ENCODE data around the gene PPP4R3B. TPM values are rescaled to one million over a fixed set of nuclear protein-coding genes. Genes with fewer than 3 reads are reported as not detected.

The PPP4R3B gene
- total RNA-seq, 4 donors from 2014 or later: 30.6 to 71.3 (median 52.6) TPM

DNA sequence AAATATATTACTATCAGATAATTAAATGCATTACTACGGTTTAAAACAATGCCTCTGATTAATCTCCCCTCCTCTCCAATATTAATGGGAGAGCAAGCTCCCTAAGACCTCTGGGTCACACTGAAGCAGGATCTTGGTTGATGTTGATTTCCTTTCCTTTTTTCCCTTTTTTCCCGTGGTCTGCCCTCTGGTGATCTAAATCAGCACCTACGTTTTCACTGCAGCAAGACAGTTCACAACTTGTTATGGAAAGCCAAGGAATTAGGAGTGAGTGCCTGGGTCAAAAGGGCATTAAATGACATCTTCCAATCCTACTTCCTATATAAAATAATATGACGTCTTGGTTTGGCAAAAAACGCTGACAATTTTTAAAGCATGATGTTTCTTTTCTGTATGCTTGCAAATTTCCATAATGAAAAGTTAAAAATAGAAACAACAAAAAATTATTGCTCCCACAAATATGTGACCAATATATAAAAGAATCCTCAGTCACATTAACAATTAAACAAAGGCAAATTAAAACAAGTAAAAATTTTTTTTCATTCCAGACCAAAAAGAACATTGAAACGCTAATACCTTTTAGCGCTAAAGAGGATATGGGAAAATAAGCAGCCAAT, 105.8 kb downstream of the PPP4R3B start:
- H3K27me3 ChIP-seq: no peaks in the 10 kb centered on the region
- DNase-seq: no peak
- TF ChIP-seq, protein P1, sequence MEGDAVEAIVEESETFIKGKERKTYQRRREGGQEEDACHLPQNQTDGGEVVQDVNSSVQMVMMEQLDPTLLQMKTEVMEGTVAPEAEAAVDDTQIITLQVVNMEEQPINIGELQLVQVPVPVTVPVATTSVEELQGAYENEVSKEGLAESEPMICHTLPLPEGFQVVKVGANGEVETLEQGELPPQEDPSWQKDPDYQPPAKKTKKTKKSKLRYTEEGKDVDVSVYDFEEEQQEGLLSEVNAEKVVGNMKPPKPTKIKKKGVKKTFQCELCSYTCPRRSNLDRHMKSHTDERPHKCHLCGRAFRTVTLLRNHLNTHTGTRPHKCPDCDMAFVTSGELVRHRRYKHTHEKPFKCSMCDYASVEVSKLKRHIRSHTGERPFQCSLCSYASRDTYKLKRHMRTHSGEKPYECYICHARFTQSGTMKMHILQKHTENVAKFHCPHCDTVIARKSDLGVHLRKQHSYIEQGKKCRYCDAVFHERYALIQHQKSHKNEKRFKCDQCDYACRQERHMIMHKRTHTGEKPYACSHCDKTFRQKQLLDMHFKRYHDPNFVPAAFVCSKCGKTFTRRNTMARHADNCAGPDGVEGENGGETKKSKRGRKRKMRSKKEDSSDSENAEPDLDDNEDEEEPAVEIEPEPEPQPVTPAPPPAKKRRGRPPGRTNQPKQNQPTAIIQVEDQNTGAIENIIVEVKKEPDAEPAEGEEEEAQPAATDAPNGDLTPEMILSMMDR (IDR thresholded peaks at IDR 0.05): peak in 3 of 6 experiments; percentile 9 to 43 (median 20)
- no peak for TF ChIP-seq POLR2A (IDR thresholded peaks at IDR 0.05)
- H3K9me3 ChIP-seq: no peaks in the 10 kb centered on the region
- H3K27ac ChIP-seq: no peak overlapping the region
- peaks cover 0 to 3% (median 0%) of the 10 kb centered on the region in 3 donors for H3K4me1 ChIP-seq
- no peak overlapping the region for H3K4me3 ChIP-seq
- 37 to 39% methylated on average over 7 of the region's 7 CpGs for WGBS, 2 donors
- intact Hi-C loops (cut with DNase I): no loop called here
- no peaks in the 10 kb centered on the region for H3K36me3 ChIP-seq

DNA sequence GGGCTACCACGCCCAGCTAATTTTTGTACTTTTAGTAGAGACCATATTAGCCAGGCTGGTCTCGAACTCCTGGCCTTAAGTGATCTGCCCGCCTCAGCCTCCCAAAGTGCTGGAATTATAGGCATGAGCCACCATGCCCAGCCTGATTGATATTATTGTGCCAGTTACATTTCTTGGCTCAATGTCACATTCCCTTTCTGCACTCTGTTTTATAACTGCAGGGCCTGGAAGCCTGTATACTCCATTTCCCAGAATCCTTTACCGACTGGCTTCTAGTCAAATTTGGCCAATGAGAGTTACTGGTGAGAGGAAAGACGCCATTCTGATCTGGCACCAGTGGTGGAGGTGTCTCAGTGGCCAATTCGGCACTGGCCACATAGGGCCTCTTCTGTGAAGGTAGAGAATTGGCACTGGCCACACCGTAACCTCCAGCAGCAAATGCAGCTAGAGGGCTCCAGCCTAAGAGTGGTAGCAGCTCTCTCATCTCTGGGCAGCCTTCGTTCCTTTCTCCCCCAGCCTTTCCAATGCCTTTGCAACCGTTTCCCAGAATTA, 114.8 kb downstream of the PPP4R3B start:
- intact Hi-C loops (cut with DNase I): no loop called here
- 85 to 87% methylated on average over 9 of the region's 9 CpGs for WGBS, 2 donors

DNA sequence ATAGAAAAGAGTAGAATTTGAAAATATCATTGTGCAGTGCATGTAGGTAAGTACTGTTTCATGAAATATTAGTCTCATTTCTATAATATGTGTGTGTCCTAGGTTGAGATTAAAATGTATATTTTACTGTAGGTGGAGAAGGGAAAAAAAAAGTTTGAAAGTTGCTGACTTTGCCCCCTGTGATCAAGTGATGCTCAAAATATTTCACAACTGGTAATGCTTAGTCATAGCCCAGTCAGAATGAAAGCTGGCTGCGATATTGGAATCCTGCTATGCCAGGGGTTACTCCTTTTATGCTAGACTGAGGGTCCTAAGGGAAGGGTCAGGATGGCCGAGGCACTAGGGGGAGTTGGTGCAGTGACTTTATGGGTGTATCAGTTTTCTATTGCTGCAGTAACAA, 117.4 kb downstream of the PPP4R3B start:
- intact Hi-C loops (cut with DNase I): no loop called here
- no peak for DNase-seq
- Histone ChIP-seq H3K27ac (no peak overlapping the region), H3K4me3 (no peak overlapping the region), H3K36me3 (no peaks in the 10 kb centered on the region), H3K9me3 (no peaks in the 10 kb centered on the region), H3K4me1 (no peaks in the 10 kb centered on the region), H3K27me3 (no peaks in the 10 kb centered on the region)
- 31 to 34% methylated on average over 2 of the region's 2 CpGs for WGBS, 2 donors
- TF ChIP-seq, protein P1 (IDR thresholded peaks at IDR 0.05): no peak
- TF ChIP-seq POLR2A (IDR thresholded peaks at IDR 0.05): no peak

More for the DNA sequence above, 114.8 kb downstream of the PPP4R3B start:
- Histone ChIP-seq H3K36me3 (no peaks in the 10 kb centered on the region), H3K27ac (no peak overlapping the region), H3K9me3 (no peaks in the 10 kb centered on the region), H3K4me3 (no peak overlapping the region), H3K27me3 (no peaks in the 10 kb centered on the region), H3K4me1 (no peaks in the 10 kb centered on the region)
- DNase-seq: no peak
- TF ChIP-seq, protein P1 (IDR thresholded peaks at IDR 0.05): no peak
- TF ChIP-seq POLR2A (IDR thresholded peaks at IDR 0.05): no peak

DNA sequence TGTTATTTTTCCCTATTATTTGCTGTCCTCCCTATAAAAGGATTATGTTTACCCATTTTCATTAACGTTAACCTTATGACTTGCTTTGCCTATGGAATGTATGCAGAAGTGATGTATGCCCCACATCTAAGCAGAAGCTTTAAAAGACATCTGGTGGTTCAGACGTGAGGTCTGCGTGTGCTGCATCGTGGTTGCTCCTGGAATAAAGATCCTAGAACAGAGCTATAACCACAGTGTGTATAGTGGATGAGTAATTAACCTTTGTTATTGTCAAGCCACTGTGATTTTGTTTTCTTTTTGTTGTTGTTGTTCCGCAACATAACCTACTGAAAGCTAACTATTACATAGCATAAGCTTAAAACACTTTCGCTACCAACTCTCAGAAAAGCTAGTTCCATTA, 118.8 kb downstream of the PPP4R3B start:
- Histone ChIP-seq H3K36me3 (no peaks in the 10 kb centered on the region), H3K4me3 (no peak overlapping the region), H3K4me1 (no peaks in the 10 kb centered on the region), H3K27ac (no peak overlapping the region), H3K27me3 (no peaks in the 10 kb centered on the region), H3K9me3 (no peaks in the 10 kb centered on the region)
- no peak for DNase-seq
- TF ChIP-seq POLR2A (IDR thresholded peaks at IDR 0.05): no peak
- TF ChIP-seq, protein P1 (IDR thresholded peaks at IDR 0.05): no peak
- WGBS, 2 donors: 86 to 87% methylated on average over 6 of the region's 6 CpGs
- intact Hi-C loops (cut with DNase I): no loop called here

Small RNA genes lying within 50 kb of the gene (small RNA-seq; reads per million reads assigned to genes)
- gene RF00586 (0 reads per million in 4 donors), gene RNU6-634P (0 to 0.15 (median 0) reads per million in 4 donors)

Other genes with a start within 250 kb of the PPP4R3B start
- 10 to 100 TPM in 3 of 4 donors, 1 to 10 TPM in 1; 5.5 to 23.8 (median 17.3) TPM for gene CCDC88A, start 197.8 kb downstream of the PPP4R3B start, total RNA-seq
- 10 to 100 TPM in 2 of 4 donors, 1 to 10 TPM in 2; 5.8 to 13.6 (median 10.3) TPM for gene CFAP36, start 97.9 kb downstream of the PPP4R3B start, total RNA-seq
- 10 to 100 TPM in 3 of 4 donors, 1 to 10 TPM in 1; 6.6 to 18.3 (median 14.3) TPM for gene PNPT1, start 76.2 kb upstream of the PPP4R3B start, total RNA-seq

Data from esophagus squamous epithelium (tissue), 5 donors.